Skeletal muscle satellite cell (primary cell): Measurements from ENCODE around the gene TTC39A.
"Not testable (repeated sequence)": the region's sequence is repeated elsewhere in the genome, so short reads cannot be mapped to it uniquely, and the experiment has no call there.

Experiments
- H3K27me3 ChIP-seq: 2 replicates; pipeline ENCODE4 v1.7.0; 2013; ENCODE audit warnings: low read length; ENCODE audit not compliant: control insufficient read depth, insufficient read depth
- H3K36me3 ChIP-seq: 2 replicates; pipeline ENCODE4 v1.7.0; 2013; ENCODE audit warnings: mild to moderate bottlenecking, control low read depth, low read length; ENCODE audit not compliant: insufficient read depth
- H3K4me1 ChIP-seq: 2 replicates; pipeline ENCODE4 v1.7.0; 2013; ENCODE audit warnings: low read length; ENCODE audit not compliant: control insufficient read depth, insufficient read depth
- H3K4me2 ChIP-seq: 2 replicates; pipeline ENCODE4 v1.7.0; 2013; ENCODE audit warnings: mild to moderate bottlenecking, low read length
- H3K4me3 ChIP-seq: 2 replicates; pipeline ENCODE4 v1.7.0; 2013; ENCODE audit warnings: low read length
- H3K9ac ChIP-seq: 2 replicates; pipeline ENCODE4 v1.7.0; 2013; ENCODE audit warnings: mild to moderate bottlenecking, low read depth, low read length, moderate library complexity
- H3K9me3 ChIP-seq: replicated peaks from 2 replicates; pipeline ENCODE4 v1.7.0; 2013; ENCODE audit warnings: mild to moderate bottlenecking, control low read depth, low read length

TTC39A gene

GRCh38 chr1:51270751-51271150, 59.6 kb downstream of the TTC39A start:
- no peaks in the 10 kb centered on the region for H3K27me3 ChIP-seq
- no peak overlapping the region for H3K9ac ChIP-seq
- no peak overlapping the region for H3K4me2 ChIP-seq
- no peak overlapping the region for H3K4me3 ChIP-seq
- no peaks in the 10 kb centered on the region for H3K9me3 ChIP-seq
- peaks cover 18% of the 10 kb centered on the region for H3K36me3 ChIP-seq
- H3K4me1 ChIP-seq: peaks cover 33% of the 10 kb centered on the region

- Histone ChIP-seq H3K4me1 (peaks cover 53% of the 10 kb centered on the region), H3K4me3 (no peak overlapping the region), H3K27me3 (no peaks in the 10 kb centered on the region), H3K9ac (peak overlapping the region; percentile 52), H3K4me2 (peak overlapping the region; percentile 66), H3K36me3 (peaks cover 13% of the 10 kb centered on the region), H3K9me3 (no peaks in the 10 kb centered on the region)
These were observed 61.7 kb downstream of the TTC39A start for GRCh38 chr1:51268634-51269033.

- H3K4me2 ChIP-seq: no peak overlapping the region
- no peaks in the 10 kb centered on the region for H3K9me3 ChIP-seq
- H3K27me3 ChIP-seq: no peaks in the 10 kb centered on the region
- peaks cover 12% of the 10 kb centered on the region for H3K36me3 ChIP-seq
- peaks cover 64% of the 10 kb centered on the region for H3K4me1 ChIP-seq
- H3K9ac ChIP-seq: no peak overlapping the region
- no peak overlapping the region for H3K4me3 ChIP-seq
These were observed 63.6 kb downstream of the TTC39A start for GRCh38 chr1:51266791-51267190.

- Histone ChIP-seq H3K36me3 (peaks cover 6% of the 10 kb centered on the region), H3K27me3 (no peaks in the 10 kb centered on the region), H3K9me3 (no peaks in the 10 kb centered on the region), H3K4me2 (no peak overlapping the region), H3K4me3 (no peak overlapping the region), H3K4me1 (peaks cover 70% of the 10 kb centered on the region), H3K9ac (no peak overlapping the region)
These were observed 64.2 kb downstream of the TTC39A start for GRCh38 chr1:51266181-51266580.

GRCh38 chr1:51265618-51266017, 64.7 kb downstream of the TTC39A start:
- Histone ChIP-seq H3K27me3 (no peaks in the 10 kb centered on the region), H3K4me2 (no peak overlapping the region), H3K4me3 (no peak overlapping the region), H3K36me3 (peaks cover under 1% of the 10 kb centered on the region), H3K9me3 (no peaks in the 10 kb centered on the region), H3K9ac (no peak overlapping the region), H3K4me1 (peaks cover 75% of the 10 kb centered on the region)

- Histone ChIP-seq H3K9ac (peak overlapping the region; percentile 28), H3K4me2 (peak overlapping the region; percentile 72), H3K9me3 (no peaks in the 10 kb centered on the region), H3K27me3 (no peaks in the 10 kb centered on the region), H3K36me3 (no peaks in the 10 kb centered on the region), H3K4me1 (peaks cover 75% of the 10 kb centered on the region), H3K4me3 (peak overlapping the region; percentile 26)
These were observed 65.9 kb downstream of the TTC39A start for GRCh38 chr1:51264451-51264850.

- Histone ChIP-seq H3K9me3 (no peaks in the 10 kb centered on the region), H3K9ac (peak overlapping the region; percentile 17), H3K4me3 (no peak overlapping the region), H3K27me3 (no peaks in the 10 kb centered on the region), H3K4me1 (peaks cover 64% of the 10 kb centered on the region), H3K36me3 (no peaks in the 10 kb centered on the region), H3K4me2 (no peak overlapping the region)
These were observed 67.0 kb downstream of the TTC39A start for GRCh38 chr1:51263147-51263877.

- Histone ChIP-seq H3K9me3 (no peaks in the 10 kb centered on the region), H3K36me3 (no peaks in the 10 kb centered on the region), H3K9ac (no peak overlapping the region), H3K4me3 (no peak overlapping the region), H3K27me3 (no peaks in the 10 kb centered on the region), H3K4me2 (peak overlapping the region; percentile 27), H3K4me1 (peaks cover 5% of the 10 kb centered on the region)
These were observed 75.0 kb downstream of the TTC39A start for GRCh38 chr1:51255331-51255730.

GRCh38 chr1:51253691-51254090, 76.7 kb downstream of the TTC39A start:
- H3K9ac ChIP-seq: no peak overlapping the region
- H3K4me1 ChIP-seq: peaks cover 8% of the 10 kb centered on the region
- H3K27me3 ChIP-seq: no peaks in the 10 kb centered on the region
- no peak overlapping the region for H3K4me3 ChIP-seq
- no peaks in the 10 kb centered on the region for H3K36me3 ChIP-seq
- H3K4me2 ChIP-seq: no peak overlapping the region
- no peaks in the 10 kb centered on the region for H3K9me3 ChIP-seq

- H3K27me3 ChIP-seq: no peaks in the 10 kb centered on the region
- H3K4me1 ChIP-seq: peaks cover 11% of the 10 kb centered on the region
- no peaks in the 10 kb centered on the region for H3K9me3 ChIP-seq
- no peak overlapping the region for H3K4me2 ChIP-seq
- no peak overlapping the region for H3K9ac ChIP-seq
- H3K36me3 ChIP-seq: no peaks in the 10 kb centered on the region
- H3K4me3 ChIP-seq: no peak overlapping the region
These were observed 78.0 kb downstream of the TTC39A start for GRCh38 chr1:51252366-51252765.

- peaks cover 12% of the 10 kb centered on the region for H3K4me1 ChIP-seq
- H3K9me3 ChIP-seq, H3K4me3 ChIP-seq, H3K9ac ChIP-seq, H3K4me2 ChIP-seq, H3K27me3 ChIP-seq, H3K36me3 ChIP-seq: not testable (repeated sequence)
These were observed 79.2 kb downstream of the TTC39A start for GRCh38 chr1:51251165-51251564.

GRCh38 chr1:51250729-51251128, 79.6 kb downstream of the TTC39A start:
- not testable (repeated sequence) for H3K4me3 ChIP-seq, H3K9me3 ChIP-seq, H3K27me3 ChIP-seq, H3K36me3 ChIP-seq, H3K9ac ChIP-seq, H3K4me2 ChIP-seq
- peaks cover 11% of the 10 kb centered on the region for H3K4me1 ChIP-seq
